ENCODE results near the gene REG1B. TPM values are rescaled to one million over a fixed set of nuclear protein-coding genes. Genes with fewer than 3 reads are reported as not detected.
"Not testable (repeated sequence)": the region's sequence is repeated elsewhere in the genome, so short reads cannot be mapped to it uniquely, and the experiment has no call there.

Gene REG1B
- total RNA-seq, 1 experiment from 2014 or later = not detected

- no peak for DNase-seq (ENCODE audit: low read depth)
These were observed 3.2 kb downstream of the REG1B start for GRCh38 chr2:79084495-79085135.

GRCh38 chr2:79083597-79084251, 4.1 kb downstream of the REG1B start:
- no peak for DNase-seq (ENCODE audit: low read depth)

DNA sequence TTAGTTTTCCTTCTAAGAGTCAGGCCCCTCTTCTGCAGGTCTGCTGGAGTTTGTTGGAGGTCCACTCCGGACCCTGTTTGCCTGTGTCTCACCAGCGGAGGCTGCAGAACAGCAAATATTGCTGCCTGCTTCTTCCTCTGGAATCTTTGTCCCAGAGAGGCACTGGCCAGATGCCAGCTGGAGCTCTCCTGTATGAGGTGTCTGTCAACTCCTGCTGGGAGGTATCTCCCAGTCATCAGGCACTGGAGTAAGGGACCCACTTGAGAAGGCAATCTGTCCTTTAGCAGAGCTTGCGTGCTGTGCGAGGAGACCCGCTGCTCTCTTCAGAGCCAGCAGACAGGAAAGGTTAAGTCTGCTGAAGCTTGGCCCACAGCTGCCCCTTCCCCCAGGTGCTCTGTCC, 4.8 kb downstream of the REG1B start:
- no peak for DNase-seq (ENCODE audit: low read depth)

DNA sequence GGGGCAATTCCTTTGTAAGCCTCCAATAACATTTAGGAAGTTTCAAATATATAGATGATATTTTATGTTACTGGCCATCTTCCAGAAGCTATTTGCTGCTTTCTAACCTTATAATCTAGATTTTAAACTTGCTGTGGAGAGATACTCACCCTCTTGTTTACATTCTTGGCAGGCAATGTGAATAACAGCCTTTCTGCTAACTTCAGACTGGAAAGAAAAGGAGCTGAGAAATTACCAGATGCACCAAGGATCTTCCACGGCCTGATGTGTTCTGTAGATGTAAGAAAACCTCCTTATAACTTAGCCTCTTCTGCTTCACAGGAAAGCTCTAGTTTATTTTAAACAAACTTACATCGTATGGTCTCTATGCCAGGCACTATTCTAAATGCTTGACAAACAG, 16.7 kb downstream of the REG1B start:
- DNase-seq (ENCODE audit: low read depth) = no peak

- DNase-seq (ENCODE audit: low read depth) = no peak
These were observed 22.6 kb downstream of the REG1B start for GRCh38 chr2:79065201-79065600.

GRCh38 chr2:79054769-79055168, 33.0 kb downstream of the REG1B start:
- DNase-seq (ENCODE audit: low read depth) = not testable (repeated sequence)

DNA sequence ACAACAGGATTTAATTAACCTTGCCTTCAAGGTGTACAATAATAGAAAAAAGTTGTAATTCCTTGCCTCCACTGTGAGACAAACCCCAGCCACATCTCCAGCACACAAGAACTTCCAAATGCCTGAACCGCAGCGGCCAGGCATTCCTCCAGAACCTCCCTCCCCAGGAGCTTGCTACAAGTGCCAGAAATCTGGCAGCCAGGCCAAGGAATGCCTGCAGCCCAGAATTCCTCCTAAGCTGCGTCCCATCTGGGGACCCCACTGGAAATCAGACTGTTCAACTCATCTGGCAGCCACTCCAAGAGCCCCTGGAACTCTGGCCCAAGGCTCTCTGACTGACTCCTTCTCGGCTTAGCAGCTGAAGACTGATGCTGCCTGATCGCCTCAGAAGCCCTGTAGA, 34.3 kb downstream of the REG1B start:
- DNase-seq (ENCODE audit: low read depth) = not testable (repeated sequence)

GRCh38 chr2:79041032-79041448, 46.8 kb downstream of the REG1B start:
- DNase-seq (ENCODE audit: low read depth) = no peak

GRCh38 chr2:79039944-79040343, 47.8 kb downstream of the REG1B start:
- no peak for DNase-seq (ENCODE audit: low read depth)

Other genes starting within 250 kb of the REG1B start
- gene REG3G, start 62.3 kb downstream of the REG1B start, total RNA-seq (2014; rRNA removed; shearing (Covaris generic)) = not detected in 2 replicates
- 0.57 TPM in 1 of 2 replicates, not detected in the other for gene REG1A, start 32.5 kb upstream of the REG1B start, total RNA-seq (2014; rRNA removed; shearing (Covaris generic))
- gene REG3A, start 71.8 kb upstream of the REG1B start, total RNA-seq (2014; rRNA removed; shearing (Covaris generic)) = not detected in 2 replicates